ENCODE measurements around the gene WFIKKN1. TPM values are rescaled to one million over a fixed set of nuclear protein-coding genes. Genes with fewer than 3 reads are reported as not detected.

WFIKKN1 gene
- total and polyA plus RNA-seq, 2 of the 13 experiments (the other 11 are each of a cell fraction or from before 2014, with no cell fraction given): 1.7 to 4.9 TPM

- TF ChIP-seq ZHX2 (IDR thresholded peaks at IDR 0.05; ENCODE audit: low read depth): peak; percentile 83
- peak; percentile 62; the same call in 1 of the 2 replicates for TF ChIP-seq ZHX2 (CRISPR knock-in tag; IDR thresholded peaks at IDR 0.05; ENCODE audit: borderline replicate concordance)
- peak; percentile 86 for TF ChIP-seq ZNF589 (CRISPR knock-in tag; conservative IDR thresholded peaks at IDR 0.05)
- no peak for TF ChIP-seq ZNF496 (CRISPR knock-in tag; IDR thresholded peaks at IDR 0.05; ENCODE audit: insufficient replicate concordance)
- TF ChIP-seq GMEB1 (CRISPR knock-in tag; IDR thresholded peaks at IDR 0.05; ENCODE audit: borderline replicate concordance): peak; percentile 84
- no peak for TF ChIP-seq FOSL1 (CRISPR knock-in tag; IDR thresholded peaks at IDR 0.05; ENCODE audit: borderline replicate concordance)
- TF ChIP-seq BATF2 (CRISPR knock-in tag; IDR thresholded peaks at IDR 0.05): peak; percentile 64; the same call in 1 of the 2 replicates
- TF ChIP-seq BCL6 (CRISPR knock-in tag; IDR thresholded peaks at IDR 0.05): peak; percentile 41; the same call in 1 of the 2 replicates
- peak; percentile 97; the same call in 1 of the 2 replicates for TF ChIP-seq ZNF235 (CRISPR knock-in tag; IDR thresholded peaks at IDR 0.05; ENCODE audit: borderline replicate concordance)
- peak; percentile 89 for TF ChIP-seq GATAD1 (CRISPR knock-in tag; IDR thresholded peaks at IDR 0.05)
- TF ChIP-seq ZKSCAN1 (IDR thresholded peaks at IDR 0.05; ENCODE audit: low read length): no peak; the same call in 1 of the 2 replicates
- TF ChIP-seq ZNF878 (CRISPR knock-in tag; IDR thresholded peaks at IDR 0.05): no peak; the same call in 1 of the 2 replicates
- peak; percentile 29; the same call in 1 of the 2 replicates for TF ChIP-seq MIXL1 (CRISPR knock-in tag; IDR thresholded peaks at IDR 0.05)
- TF ChIP-seq NAIF1 (CRISPR knock-in tag; IDR thresholded peaks at IDR 0.05; ENCODE audit: borderline replicate concordance): peak; percentile 53; the same call in 1 of the 2 replicates
- peak; percentile 57; the same call in 1 of the 2 replicates for TF ChIP-seq ZBTB43 (CRISPR knock-in tag; conservative IDR thresholded peaks at IDR 0.05)
- peak; percentile 47; the same call in 1 of the 2 replicates for TF ChIP-seq ZNF335 (CRISPR knock-in tag; IDR thresholded peaks at IDR 0.05)
Observed at GRCh38 chr16:648781-649589, 18.2 kb downstream of the WFIKKN1 start, which contains the start of gene WDR90 (continued).
